ENCODE results near the gene EIF4E3.

EIF4E3 gene

DNA sequence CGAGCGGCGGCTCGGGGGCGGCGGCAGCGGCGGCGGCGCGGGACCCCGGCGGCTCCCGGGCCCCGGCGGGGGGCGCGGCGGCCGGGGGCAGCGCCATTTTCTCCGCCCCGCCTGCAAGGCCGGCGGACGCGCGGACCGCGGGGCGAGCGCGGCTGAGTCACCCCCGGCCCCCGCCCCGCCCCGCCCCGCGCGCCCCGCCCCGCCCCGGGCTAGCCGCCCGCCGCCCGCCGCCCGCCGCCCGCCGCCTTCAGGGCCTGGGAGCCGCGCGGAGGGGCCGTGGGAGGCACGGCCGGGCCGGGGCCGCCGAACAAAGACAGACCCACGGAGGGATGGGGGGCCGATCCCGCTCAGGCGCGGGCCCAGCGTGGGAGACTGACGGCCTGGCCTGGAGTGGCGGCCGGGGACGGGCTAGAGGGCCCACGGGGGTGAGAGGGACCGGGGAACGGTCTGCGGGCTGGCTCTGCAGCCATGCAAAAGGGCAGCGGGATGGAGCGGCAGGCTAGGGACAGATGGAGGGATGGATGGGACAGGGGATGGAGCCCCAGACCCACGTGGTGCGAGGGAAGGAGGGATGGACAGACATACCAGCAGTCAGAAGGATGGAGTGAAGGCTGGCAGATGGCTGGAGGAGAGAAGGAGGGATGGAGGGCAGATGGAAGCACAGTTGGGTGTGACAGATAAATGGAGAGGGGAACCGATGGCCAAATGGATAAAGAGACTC, at the start of gene EIF4E3:
TSS of gene EIF4E3 (minus strand) at position 132 of the 721 bp plus-strand sequence. CDS start at position 97, 35 bp downstream.
- peak; percentile 35 for DNase-seq

DNA sequence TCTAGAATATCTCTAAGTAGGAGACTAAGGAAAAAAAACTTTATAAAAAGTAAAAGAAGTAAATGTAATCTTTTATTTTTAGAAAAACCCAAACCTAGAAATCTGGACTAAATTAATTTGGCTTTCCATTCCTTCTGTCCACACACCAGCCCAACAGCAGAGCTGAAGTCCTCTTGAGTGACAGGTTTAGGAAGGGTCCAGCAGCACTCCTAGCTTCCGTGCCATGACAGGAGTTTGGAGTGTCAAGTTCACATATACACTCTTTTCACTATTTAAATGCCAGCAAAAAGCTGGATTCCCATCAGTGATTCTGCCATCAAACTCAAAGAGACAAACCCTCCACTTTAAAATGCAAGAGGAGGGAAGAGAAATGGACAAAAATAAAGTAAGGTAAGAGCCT, 46.7 kb upstream of the EIF4E3 start:
- no peak for DNase-seq

GRCh38 chr3:71771126-71771525, 45.9 kb upstream of the EIF4E3 start:
- no peak for DNase-seq

- no peak for DNase-seq
These were observed 38.2 kb upstream of the EIF4E3 start for GRCh38 chr3:71763426-71763825.

DNA sequence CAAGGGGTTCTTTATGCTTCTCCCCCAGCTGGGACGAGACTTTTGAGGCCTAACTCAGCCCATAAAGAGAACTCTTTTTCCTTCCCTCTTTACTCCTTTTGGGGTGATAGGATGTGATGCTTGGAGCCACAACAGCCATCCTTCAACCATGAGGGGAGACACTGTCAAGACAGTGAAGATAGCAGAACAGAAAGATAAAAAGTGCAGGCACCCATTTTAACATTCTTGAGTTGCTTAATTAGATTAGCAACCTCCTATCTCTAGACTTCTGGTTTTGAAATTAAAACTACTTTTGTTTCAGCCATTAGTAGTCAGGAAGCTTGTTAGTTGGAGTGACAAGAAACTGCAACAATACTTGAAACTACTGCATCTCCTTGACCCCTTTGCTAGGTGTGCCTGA, 34.9 kb upstream of the EIF4E3 start:
- DNase-seq = no peak

- no peak for DNase-seq
These were observed 34.2 kb upstream of the EIF4E3 start for GRCh38 chr3:71759401-71759800.

DNA sequence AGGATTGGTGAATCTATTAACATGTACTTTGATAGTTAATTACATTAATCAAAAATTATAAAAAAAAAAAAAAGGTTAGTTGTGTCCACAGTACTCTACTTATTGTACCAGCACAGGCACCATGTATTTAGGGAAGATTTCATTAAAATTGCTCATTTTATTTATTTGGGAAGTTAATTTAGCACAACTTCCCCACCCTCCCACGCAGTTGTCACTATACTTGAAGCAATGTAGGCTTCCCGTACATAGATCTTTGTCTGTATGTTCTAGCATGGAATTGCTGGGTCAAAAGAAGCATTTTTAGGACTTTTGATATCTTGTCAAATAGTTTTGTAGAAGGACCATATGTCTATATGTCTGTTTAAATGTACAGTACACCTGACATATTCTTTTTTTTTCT, 32.9 kb upstream of the EIF4E3 start:
- no peak for DNase-seq

GRCh38 chr3:71754610-71755253, 29.5 kb upstream of the EIF4E3 start:
- DNase-seq = no peak

- no peak for DNase-seq
These were observed 28.8 kb upstream of the EIF4E3 start, which contains the start of gene GPR27 for GRCh38 chr3:71753701-71754609. Gene GPR27, plus strand, starts transcription at chr3:71753855. Its CDS starts 195 bp downstream, at chr3:71754050.

GRCh38 chr3:71752831-71753700, 27.9 kb upstream of the EIF4E3 start:
- DNase-seq = no peak

DNA sequence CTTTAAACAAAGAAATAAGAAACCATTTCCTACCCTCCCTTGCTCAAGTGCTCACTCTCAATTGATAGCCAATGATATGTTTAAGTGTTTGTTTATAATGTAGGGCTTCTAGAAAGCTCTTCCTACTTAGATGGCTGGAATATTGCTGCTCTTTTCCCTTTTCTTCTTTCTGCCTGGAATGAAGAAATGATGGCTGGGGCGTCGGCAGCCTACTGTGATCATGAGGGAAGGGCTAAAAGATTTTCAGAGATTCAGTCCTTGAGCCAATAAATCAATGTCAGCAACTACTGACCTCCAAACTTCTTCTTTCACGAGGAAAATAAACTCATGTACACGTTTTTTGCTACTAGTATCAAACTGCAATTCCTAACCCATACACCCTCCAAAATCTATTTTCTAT, 26.4 kb upstream of the EIF4E3 start:
- DNase-seq = no peak

GRCh38 chr3:71744738-71745137, 19.5 kb upstream of the EIF4E3 start:
- DNase-seq = no peak

DNA sequence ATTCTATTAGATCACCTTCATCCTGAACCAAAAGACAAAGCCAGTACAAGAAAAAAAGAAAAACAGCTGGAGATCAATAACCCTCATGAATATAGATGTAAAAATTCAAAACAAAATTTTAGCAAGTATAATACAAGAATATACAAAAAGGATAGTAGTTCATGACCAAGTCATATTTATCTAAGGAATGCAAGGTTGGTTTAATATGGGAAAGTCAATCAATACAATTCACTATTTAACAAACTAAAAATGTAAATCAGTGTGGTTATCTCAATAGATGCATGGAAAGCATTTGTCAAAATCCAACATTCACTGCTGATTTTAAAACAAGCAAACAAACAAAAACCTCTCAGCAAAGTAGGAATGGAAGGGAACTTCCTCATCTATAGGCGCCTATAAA, 17.4 kb upstream of the EIF4E3 start:
- DNase-seq = no peak

DNA sequence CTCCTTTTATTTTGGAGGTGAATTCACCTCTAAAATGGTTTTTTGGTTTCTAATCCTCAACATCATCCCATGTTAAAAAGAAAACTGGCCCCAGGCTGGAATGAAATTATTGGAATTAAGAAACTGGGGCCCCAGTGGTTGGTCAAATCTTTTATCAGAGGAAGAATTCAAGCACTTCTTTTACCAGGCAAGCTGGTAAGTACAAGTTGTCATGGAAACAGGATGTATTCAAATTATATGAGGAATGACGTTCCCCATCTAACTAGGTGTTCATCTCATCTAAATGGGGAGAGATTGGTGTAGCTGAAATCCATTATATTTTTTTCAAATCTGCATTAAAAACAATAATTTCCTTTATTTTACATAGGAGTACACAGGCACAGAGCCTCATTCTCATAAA, 9.7 kb upstream of the EIF4E3 start:
- no peak for DNase-seq

DNA sequence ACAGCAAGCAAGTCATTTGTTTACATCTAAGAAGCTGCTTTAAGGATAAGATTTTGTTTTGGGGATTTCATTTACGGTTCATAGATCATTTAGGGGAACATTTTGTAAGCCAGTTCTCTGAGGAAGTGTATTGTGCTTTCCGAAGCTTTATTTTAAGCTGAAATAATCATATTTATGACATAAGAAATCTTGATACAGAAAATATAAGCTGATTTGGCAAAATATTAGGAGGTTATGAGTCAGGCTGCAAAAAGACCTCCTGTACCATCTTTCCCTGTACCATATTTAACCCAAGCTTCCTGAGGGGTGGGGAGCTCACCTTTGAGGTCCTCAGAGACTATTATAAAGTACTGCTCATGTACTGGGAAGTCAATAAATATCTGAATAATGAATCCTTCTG, 8.1 kb upstream of the EIF4E3 start:
- DNase-seq = no peak

DNA sequence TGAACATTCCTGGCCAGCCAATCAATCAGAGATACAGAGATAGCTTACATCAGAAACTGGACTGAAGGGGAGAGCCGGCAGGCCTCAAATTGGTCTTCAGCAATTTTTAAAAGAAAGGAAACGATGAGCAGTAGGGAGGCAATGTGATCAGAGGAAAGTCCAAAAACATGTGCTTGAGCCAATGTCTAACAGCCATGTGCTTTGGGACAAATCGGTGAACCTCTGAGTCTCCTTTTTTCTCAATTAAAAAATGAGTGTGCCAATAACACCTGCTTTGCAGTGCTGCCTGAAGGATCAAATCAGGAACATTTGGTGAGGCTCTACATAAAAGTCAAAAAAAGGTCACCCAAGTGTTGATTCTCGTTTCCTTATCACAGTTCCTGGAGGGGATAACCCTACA, 7.4 kb upstream of the EIF4E3 start:
- no peak for DNase-seq

DNA sequence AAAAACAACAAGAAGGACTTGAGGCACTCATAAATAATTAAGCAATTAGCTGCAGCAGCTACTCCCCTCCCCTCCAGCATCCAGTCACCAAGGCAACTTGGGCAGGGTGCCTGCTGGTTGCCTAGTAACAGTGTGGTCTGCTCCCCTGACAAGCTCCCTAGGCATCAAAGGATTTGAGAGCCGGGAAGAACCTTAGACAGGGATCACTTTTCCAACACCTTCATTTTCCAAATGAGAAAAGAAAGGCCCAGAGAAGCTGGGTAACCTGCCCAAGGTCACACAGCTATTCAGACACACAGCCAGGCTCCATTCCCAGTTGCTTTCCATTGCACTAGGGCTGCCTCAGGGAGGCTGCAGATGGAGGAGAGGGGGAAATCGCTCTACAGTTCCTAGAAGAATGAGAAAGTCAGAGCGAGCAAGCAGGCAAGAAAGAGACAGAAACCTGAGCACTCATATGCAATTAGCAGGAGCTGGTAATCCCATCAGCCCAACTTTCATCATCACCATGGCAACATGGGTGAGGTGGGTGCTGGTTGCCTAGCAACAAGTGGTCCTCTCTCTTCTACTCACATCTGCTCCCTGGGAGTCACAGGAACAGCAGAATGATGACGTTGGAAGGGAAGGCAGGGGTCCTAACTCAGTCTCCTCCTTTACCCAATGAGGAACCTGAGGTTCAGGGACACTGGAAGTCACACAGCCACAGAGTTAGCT, 3.6 kb upstream of the EIF4E3 start:
- DNase-seq = no peak

DNA sequence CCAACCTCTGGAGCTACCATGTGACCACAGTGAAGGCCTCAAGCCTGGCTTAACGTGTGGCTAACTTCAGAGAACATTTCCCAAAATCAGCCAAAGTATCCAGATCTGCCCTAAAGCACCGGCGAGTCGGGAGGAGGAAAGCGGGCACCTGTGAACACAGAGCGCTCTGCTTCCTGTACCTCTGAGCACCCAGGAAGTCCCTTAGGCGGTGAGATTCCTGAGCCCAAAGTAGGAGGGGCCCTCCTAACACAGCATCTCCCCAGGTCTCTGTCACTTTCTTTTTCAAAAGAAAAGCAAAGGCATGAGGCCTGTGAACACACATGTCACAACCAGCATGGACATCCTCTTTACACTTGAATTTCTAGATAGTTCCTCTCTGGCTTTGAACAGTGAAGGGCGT, 944 bp upstream of the EIF4E3 start:
- DNase-seq = peak; percentile 31

DNA sequence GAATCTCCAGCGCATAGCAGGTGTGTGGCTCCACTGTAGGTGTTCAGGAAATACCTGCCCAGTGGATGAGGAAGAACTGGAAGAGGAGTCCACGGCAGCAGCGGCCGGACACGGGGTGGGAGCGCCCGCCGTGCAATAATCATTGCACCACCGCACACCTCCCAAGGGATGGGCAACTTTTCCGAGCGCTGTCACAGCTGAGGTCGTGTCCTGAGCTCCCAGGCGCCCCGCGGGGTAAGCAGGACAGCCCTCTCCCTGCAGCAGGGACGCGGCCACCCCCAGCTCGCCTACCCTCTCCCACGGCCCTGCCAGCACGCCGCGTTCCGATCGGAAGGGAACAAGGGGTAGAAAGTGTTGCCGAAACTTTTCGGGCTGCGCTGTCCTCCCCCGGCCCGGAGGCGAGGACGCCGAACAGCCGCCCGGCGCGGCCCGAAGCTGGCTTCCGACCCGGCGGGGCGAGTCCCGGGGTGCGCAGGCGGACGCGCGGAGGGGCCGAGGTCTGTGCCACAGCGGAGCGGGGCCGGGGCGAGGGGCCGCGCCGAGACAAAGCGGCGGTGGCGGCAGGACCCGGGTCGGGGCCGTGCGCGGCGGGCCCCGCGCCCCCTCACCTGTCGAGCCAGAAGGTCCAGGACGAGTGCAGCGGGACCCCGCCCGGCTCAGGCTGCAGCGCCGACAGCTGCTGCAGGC, 475 bp downstream of the EIF4E3 start:
- DNase-seq = peak; percentile 18

DNA sequence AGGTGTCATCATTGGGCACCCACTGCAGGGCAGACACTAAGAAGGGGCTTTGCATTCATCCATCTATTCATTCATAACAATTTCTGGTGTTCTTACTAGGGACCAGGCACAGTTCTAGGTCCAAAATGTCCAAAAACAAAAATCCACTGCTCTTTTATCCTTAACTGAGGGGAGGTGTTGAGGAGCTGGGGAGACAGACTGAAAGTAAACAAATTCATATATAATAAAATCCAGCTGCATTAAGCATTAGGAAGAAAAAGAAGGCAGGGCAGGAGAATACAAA, 1.1 kb downstream of the EIF4E3 start:
- no peak for DNase-seq

DNA sequence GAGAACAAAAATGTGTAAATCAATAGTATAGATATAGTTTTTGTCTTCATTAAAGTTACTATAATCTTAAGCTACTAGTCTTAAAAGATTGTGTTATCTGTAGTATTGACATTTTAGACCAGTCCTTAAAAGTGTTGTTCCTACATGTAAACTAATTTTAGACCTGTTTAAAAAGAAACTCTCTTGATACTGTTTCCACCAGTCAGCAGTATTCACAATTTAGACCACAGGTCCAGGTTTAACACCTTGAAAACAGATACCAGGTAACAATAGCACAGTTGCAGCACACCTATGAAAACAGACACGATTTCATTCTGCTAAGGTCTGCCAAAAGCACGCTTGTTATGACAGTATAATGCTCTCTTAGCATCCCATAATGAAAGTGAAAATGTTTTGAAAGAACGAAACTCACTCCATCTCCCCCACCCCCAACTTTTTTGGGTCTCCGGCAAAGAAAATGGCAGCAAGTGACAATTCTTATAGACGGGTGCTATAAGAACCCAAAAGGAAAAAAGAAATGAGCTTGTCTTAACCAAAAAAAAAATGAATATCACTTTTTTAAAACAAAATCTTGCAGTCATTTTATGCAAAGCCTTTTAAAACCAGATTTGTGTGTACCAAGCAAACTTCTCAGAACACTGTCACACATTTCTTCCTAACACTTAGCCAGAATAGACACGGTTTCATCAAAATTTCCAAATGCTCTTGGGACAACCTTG, 1.6 kb downstream of the EIF4E3 start:
- peak; percentile 35 for DNase-seq

Data from CD4-positive, alpha-beta T cell treated with Interleukin-15 for 1 hour (primary cell).